MCF 10A (cell line): ENCODE measurements around the gene FA2H. TPM values are rescaled to one million over a fixed set of nuclear protein-coding genes. Genes with fewer than 3 reads are reported as not detected.

Source experiments
- BruUV-seq: library from RNA; stranded (reverse); fragments of 400-500 nt; replicated peaks from 2 replicates; lab custom pipeline; 2021; lab: Mats Ljungman, UMichigan
- CTCF ChIA-PET: fragments of 300-600 bp; sonication (Branson Sonifier 250); formaldehyde crosslinking; extraction: SDS; loops from one replicate; lab custom pipeline; 2021; ENCODE audit warnings: antibody characterized with exemption, inconsistent platforms; lab: Yijun Ruan, JAX
- POLR2A ChIA-PET: fragments of 300-600, 350-650 bp; sonication (Branson Sonifier 250); formaldehyde crosslinking; extraction: SDS; loops from one replicate; lab custom pipeline; 2020; ENCODE audit warnings: antibody characterized with exemption, inconsistent platforms; lab: Yijun Ruan, JAX
- DNase-seq: peaks from one replicate; pipeline ENCODE4 v3.0.0-alpha.2; 2018; ENCODE audit not compliant: unreplicated experiment
- H3K27ac Mint-ChIP-seq: one replicate; pipeline ENCODE4 v1.8.0; 2022; ENCODE audit warnings: mild to moderate bottlenecking, low read depth, mixed read lengths; ENCODE audit not compliant: unreplicated experiment
- H3K27me3 Mint-ChIP-seq: one replicate; pipeline ENCODE4 v1.8.0; 2022; ENCODE audit warnings: mixed read lengths; ENCODE audit not compliant: insufficient read depth, unreplicated experiment
- H3K36me3 Mint-ChIP-seq: one replicate; pipeline ENCODE4 v1.8.0; 2022; ENCODE audit warnings: mild to moderate bottlenecking, moderate library complexity, mixed read lengths; ENCODE audit not compliant: insufficient read depth, unreplicated experiment
- H3K4me1 Mint-ChIP-seq: one replicate; pipeline ENCODE4 v1.8.0; 2022; ENCODE audit warnings: mixed read lengths; ENCODE audit not compliant: insufficient read depth, unreplicated experiment
- H3K4me3 Mint-ChIP-seq: one replicate; pipeline ENCODE4 v1.8.0; 2022; ENCODE audit warnings: mild to moderate bottlenecking, moderate library complexity, mixed read lengths; ENCODE audit not compliant: unreplicated experiment
- H3K9me3 Mint-ChIP-seq: one replicate; pipeline ENCODE4 v1.8.0; 2022; ENCODE audit warnings: mixed read lengths; ENCODE audit not compliant: unreplicated experiment
- intact Hi-C: fragments of 100-400 bp; cut with micrococcal nuclease; formaldehyde crosslinking; loops from 2 replicates; pipeline ENCODE4 v1.14.1; 2022
- total RNA-seq: library from RNA; stranded (reverse); gene quantifications from 2 replicates; pipeline ENCODE4 v1.2.3, GENCODE V29; 2022
- TF ChIP-seq, protein P1 (sequence below): fragments of 200-600 bp; IDR thresholded peaks from one replicate; pipeline ENCODE4 v1.8.0; 2022; ENCODE audit warnings: antibody characterized with exemption, mild to moderate bottlenecking; ENCODE audit not compliant: unreplicated experiment

The FA2H gene
- total RNA-seq, 1 experiment from 2014 or later, result not detected

DNA sequence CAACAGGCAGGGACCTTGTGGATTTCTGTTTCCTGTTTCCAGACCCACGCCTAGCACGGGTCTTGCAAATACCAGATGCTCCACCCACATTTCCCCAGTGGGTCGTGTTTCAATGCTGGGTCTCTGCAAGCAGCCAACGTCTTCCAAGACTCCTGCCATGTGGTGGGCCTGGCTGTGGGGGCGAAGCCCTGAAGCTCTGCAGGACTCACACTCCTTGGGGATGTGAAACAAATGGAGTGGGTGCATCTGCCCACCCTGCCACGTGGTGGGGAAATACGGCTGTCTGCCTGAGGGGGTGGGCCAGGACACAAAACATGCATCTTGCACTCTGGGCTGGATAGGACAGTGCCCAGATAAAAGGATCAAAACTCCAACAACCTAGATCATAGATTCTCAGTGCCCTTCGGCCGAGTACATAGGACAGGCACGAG, 32.6 kb downstream of the FA2H start:
- intact Hi-C loops, result no loop called here
- POLR2A ChIA-PET, result interaction anchor here (1.0 kb wide), 1 partner anchor 32 kb away, joined by 3 read pairs; no protein-coding TSS in a partner anchor
- no TSS peak for BruUV-seq
- no peak overlapping the region for H3K27ac Mint-ChIP-seq
- no peaks in the 10 kb centered on the region for H3K9me3 Mint-ChIP-seq
- TF ChIP-seq, protein P1, sequence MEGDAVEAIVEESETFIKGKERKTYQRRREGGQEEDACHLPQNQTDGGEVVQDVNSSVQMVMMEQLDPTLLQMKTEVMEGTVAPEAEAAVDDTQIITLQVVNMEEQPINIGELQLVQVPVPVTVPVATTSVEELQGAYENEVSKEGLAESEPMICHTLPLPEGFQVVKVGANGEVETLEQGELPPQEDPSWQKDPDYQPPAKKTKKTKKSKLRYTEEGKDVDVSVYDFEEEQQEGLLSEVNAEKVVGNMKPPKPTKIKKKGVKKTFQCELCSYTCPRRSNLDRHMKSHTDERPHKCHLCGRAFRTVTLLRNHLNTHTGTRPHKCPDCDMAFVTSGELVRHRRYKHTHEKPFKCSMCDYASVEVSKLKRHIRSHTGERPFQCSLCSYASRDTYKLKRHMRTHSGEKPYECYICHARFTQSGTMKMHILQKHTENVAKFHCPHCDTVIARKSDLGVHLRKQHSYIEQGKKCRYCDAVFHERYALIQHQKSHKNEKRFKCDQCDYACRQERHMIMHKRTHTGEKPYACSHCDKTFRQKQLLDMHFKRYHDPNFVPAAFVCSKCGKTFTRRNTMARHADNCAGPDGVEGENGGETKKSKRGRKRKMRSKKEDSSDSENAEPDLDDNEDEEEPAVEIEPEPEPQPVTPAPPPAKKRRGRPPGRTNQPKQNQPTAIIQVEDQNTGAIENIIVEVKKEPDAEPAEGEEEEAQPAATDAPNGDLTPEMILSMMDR, result no peak
- CTCF ChIA-PET, result interaction anchor here (0.7 to 2.3 kb wide), 3 partner anchors 32 to 120 kb away, joined by 3 to 11 read pairs (median 3); no protein-coding TSS in a partner anchor
- H3K4me1 Mint-ChIP-seq, result peaks cover 48% of the 10 kb centered on the region
- H3K36me3 Mint-ChIP-seq, result peaks cover under 1% of the 10 kb centered on the region
- H3K4me3 Mint-ChIP-seq, result no peak overlapping the region
- DNase-seq, result no peak
- no peaks in the 10 kb centered on the region for H3K27me3 Mint-ChIP-seq

DNA sequence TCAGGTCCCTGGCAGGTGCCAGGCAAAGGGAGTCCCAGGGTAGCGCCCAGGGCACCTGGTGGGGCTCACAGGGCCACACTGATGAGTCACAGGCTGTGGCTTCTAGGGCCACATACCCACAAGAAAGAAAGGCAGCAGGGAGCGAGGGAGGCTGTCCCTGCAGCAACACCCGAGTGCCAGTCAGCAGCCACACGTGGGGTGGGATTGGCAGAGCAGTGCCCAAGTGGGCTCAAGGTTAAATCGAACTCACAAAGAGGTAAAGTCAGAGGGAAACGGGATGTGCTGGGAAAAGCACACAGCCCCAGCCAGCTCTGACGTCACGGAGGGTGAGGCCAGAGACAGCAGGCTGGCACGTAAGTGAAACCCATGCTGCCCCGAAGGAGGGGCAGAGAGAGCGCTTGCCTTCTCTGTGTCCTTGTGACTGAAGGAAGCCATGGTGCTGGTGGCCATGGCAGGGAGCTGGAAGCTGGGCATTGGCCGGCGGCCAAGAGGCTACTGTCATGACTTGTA, 33.8 kb downstream of the FA2H start:
- Mint-ChIP-seq H3K36me3 (peaks cover 5% of the 10 kb centered on the region), H3K4me1 (peaks cover 48% of the 10 kb centered on the region), H3K9me3 (no peaks in the 10 kb centered on the region), H3K27me3 (no peaks in the 10 kb centered on the region), H3K27ac (peak overlapping the region; percentile 55), H3K4me3 (peak overlapping the region; percentile 36)
- BruUV-seq, result no TSS peak
- CTCF ChIA-PET, result interaction anchor here (1.1 to 2.3 kb wide), 2 partner anchors 41 to 122 kb away, joined by 3 to 11 read pairs; no protein-coding TSS in a partner anchor
- TF ChIP-seq, protein P1, result no peak
- DNase-seq, result peak; percentile 84
- intact Hi-C loops, result no loop called here
- POLR2A ChIA-PET, result interaction anchor here (0.6 to 1.2 kb wide), 5 partner anchors 31 to 549 kb away, joined by 3 to 4 read pairs (median 3); no protein-coding TSS in a partner anchor

DNA sequence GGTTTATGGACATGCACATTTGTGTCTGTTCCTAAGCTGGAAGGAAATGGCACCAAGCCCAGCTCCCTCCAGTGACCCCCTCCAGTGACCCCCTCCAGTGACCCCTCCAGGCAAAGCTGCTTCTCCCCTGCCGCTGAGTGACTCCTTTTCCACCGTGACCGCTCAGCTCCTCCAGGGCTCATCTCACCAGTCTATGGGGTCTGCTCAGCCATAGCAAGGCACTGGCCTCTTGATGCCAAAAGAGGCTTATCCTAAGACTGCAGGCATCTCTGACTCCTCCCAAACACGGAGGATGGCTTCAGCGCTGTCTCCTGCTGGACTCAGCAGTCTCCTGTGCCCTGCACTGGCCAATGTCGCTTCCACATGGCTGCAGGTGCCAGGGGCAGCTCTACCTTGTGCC, 35.3 kb downstream of the FA2H start:
- intact Hi-C loops, result no loop called here
- H3K9me3 Mint-ChIP-seq, result no peaks in the 10 kb centered on the region
- TF ChIP-seq, protein P1, result no peak
- POLR2A ChIA-PET, result no interaction called here
- H3K4me1 Mint-ChIP-seq, result peaks cover 48% of the 10 kb centered on the region
- H3K4me3 Mint-ChIP-seq, result no peak overlapping the region
- H3K27ac Mint-ChIP-seq, result peak overlapping the region; percentile 55
- CTCF ChIA-PET, result interaction anchor here (0.5 to 2.2 kb wide), 7 partner anchors 13 to 190 kb away, joined by 3 to 16 read pairs (median 5); no protein-coding TSS in a partner anchor
- H3K27me3 Mint-ChIP-seq, result no peaks in the 10 kb centered on the region
- H3K36me3 Mint-ChIP-seq, result peaks cover 10% of the 10 kb centered on the region
- no peak for DNase-seq
- no TSS peak for BruUV-seq

DNA sequence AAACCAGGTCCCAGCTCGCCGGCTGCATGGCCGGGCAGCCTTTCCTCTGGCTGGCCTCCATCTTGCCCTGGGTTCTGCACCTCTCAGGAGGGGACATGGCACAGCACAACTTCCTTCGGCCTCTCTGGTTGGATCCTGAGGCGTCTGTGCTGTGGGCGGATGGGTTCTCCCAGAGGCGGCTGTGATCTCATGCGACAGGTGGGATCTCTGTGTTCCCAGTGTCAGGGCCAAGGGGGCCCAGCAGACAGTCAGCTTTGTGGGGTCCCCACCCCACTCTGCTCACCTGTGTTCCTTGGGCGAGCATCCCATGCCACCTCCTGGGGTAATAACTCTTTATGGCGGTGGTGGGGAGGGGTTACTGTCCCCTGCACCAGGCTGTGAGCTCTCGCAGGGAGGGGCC, 35.8 kb downstream of the FA2H start:
- no peaks in the 10 kb centered on the region for H3K9me3 Mint-ChIP-seq
- BruUV-seq, result no TSS peak
- H3K4me1 Mint-ChIP-seq, result peaks cover 44% of the 10 kb centered on the region
- peaks cover 10% of the 10 kb centered on the region for H3K36me3 Mint-ChIP-seq
- DNase-seq, result no peak
- no peak overlapping the region for H3K27ac Mint-ChIP-seq
- no peak overlapping the region for H3K4me3 Mint-ChIP-seq
- H3K27me3 Mint-ChIP-seq, result no peaks in the 10 kb centered on the region
- intact Hi-C loops, result no loop called here
- TF ChIP-seq, protein P1, result no peak
- POLR2A ChIA-PET, result interaction anchor here (0.8 to 0.9 kb wide), 2 partner anchors 9 to 16 kb away, joined by 4 read pairs; no protein-coding TSS in a partner anchor
- CTCF ChIA-PET, result interaction anchor here (0.5 to 2.2 kb wide), 8 partner anchors 12 to 190 kb away, joined by 3 to 16 read pairs (median 4); partner anchors contain the start of gene FA2H
